Measurements from ENCODE around the gene NDUFAF3.

DNA sequence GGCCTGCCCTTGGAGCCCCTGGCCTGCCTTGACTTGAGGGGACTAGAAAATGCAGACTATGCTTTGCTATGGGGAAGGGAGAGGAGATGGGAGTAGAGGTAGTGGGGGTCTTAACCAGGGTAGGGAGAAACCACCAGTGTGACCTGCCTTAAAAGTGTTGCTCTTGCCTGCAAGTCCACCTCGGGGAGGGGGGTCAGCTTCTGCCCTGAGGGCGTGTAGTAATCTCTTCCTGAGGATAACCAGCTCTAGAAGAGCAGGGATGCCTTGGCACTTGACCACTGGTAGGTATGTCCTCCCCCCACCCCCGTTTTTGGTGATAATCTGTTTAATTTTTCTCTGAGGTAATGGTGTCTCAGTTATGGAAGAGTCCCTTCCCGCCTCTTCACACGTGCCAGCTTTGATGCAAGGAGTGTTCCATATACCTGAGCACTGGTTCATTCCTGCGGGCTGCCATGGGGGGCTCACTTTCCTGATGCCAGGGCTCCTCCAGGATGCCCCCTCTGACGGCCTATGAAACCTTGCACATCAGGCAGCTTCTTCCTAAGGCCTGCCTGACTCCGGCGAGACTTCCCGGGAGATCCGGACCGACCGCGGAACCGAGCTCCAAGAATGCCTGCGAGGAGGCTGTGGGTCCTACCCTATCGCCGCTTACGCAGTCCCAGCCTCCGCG, 32.7 kb upstream of the NDUFAF3 start:
- TF ChIP-seq, protein P1, sequence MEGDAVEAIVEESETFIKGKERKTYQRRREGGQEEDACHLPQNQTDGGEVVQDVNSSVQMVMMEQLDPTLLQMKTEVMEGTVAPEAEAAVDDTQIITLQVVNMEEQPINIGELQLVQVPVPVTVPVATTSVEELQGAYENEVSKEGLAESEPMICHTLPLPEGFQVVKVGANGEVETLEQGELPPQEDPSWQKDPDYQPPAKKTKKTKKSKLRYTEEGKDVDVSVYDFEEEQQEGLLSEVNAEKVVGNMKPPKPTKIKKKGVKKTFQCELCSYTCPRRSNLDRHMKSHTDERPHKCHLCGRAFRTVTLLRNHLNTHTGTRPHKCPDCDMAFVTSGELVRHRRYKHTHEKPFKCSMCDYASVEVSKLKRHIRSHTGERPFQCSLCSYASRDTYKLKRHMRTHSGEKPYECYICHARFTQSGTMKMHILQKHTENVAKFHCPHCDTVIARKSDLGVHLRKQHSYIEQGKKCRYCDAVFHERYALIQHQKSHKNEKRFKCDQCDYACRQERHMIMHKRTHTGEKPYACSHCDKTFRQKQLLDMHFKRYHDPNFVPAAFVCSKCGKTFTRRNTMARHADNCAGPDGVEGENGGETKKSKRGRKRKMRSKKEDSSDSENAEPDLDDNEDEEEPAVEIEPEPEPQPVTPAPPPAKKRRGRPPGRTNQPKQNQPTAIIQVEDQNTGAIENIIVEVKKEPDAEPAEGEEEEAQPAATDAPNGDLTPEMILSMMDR (IDR thresholded peaks at IDR 0.05; ENCODE audit: poor library complexity), result no peak
- TF ChIP-seq EZH2 (IDR thresholded peaks at IDR 0.05; ENCODE audit: borderline replicate concordance) (no peak), EZH2phosphoT487 (IDR thresholded peaks at IDR 0.05; ENCODE audit: low read depth, severe bottlenecking, unreplicated experiment) (no peak)

All from hepatocyte (in vitro differentiated cells).